Measurements from ENCODE around the gene HK1.
"Not testable (repeated sequence)": the region's sequence is repeated elsewhere in the genome, so short reads cannot be mapped to it uniquely, and the experiment has no call there.

The HK1 gene

GRCh38 chr10:69259547-69260243 lies 18.6 kb upstream of the HK1 start:
- no peak for DNase-seq

- DNase-seq = no peak
Observed at GRCh38 chr10:69261184-69261583, 17.1 kb upstream of the HK1 start.

GRCh38 chr10:69262292-69262751 lies 16.0 kb upstream of the HK1 start:
- DNase-seq = no peak

- no peak for DNase-seq
Observed at GRCh38 chr10:69265521-69265920, 12.8 kb upstream of the HK1 start.

- DNase-seq = no peak
Observed at GRCh38 chr10:69268761-69269416, 9.4 kb upstream of the HK1 start.

- no peak for DNase-seq
Observed at GRCh38 chr10:69269761-69270160, 8.5 kb upstream of the HK1 start.

- no peak for DNase-seq
Observed at GRCh38 chr10:69270990-69271389, 7.3 kb upstream of the HK1 start.

- DNase-seq = no peak
Observed at GRCh38 chr10:69272624-69273023, 5.7 kb upstream of the HK1 start.

GRCh38 chr10:69275444-69275843 lies 2.9 kb upstream of the HK1 start:
- no peak for DNase-seq

- DNase-seq = no peak
Observed at GRCh38 chr10:69276503-69276902, 1.8 kb upstream of the HK1 start.

DNA sequence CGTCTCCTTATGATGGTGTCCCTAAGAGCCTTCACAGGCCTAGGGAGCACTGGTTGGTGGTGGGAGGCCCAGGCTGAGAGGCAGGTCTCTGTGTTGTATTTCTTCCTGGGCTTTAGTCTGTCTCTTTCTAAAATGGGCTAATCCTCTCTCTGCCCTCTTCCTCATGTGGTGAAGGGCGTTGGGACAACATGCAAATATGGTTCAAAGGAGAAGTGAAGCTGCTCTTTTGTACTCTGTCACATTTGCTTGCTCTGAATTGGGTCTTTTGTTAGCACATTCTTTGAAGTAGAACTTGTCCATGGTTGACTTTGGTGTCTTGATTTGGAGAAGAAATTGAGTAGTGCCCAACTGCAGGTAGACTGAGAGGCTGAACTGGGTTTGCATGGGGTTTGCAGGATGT lies 814 bp downstream of the HK1 start:
- DNase-seq = no peak

GRCh38 chr10:69281507-69282413 lies 3.5 kb downstream of the HK1 start:
- no peak for DNase-seq

- DNase-seq = not testable (repeated sequence)
Observed at GRCh38 chr10:69284402-69284801, 6.1 kb downstream of the HK1 start.

GRCh38 chr10:69285699-69286098 lies 7.4 kb downstream of the HK1 start:
- DNase-seq = no peak

- no peak for DNase-seq
Observed at GRCh38 chr10:69287181-69287580, 8.9 kb downstream of the HK1 start.

DNA sequence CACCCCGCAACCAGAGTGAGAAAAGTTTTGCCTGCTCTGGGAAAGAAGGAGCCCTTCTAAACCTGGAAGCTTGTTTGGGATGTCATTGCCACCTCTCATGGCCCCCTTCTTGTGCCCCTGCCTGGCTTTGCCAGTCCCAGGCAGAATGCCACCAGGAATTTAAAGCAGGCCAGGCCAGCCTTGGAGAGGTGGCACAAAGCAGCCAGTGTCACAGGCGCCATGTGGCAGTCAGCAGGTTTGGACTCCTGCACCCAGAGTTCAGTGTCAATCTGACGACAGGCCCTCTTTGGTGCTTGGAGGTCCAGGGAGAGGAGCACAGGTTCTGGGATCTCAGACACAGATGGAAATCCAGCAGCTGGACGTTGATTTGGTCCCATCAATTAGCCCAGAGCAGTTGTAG lies 12.7 kb downstream of the HK1 start:
- DNase-seq = no peak

GRCh38 chr10:69292459-69292858 lies 14.2 kb downstream of the HK1 start:
- DNase-seq = no peak

- no peak for DNase-seq
Observed at GRCh38 chr10:69295027-69295636, 16.8 kb downstream of the HK1 start.

- no peak for DNase-seq
Observed at GRCh38 chr10:69303632-69304051, 25.3 kb downstream of the HK1 start.

DNA sequence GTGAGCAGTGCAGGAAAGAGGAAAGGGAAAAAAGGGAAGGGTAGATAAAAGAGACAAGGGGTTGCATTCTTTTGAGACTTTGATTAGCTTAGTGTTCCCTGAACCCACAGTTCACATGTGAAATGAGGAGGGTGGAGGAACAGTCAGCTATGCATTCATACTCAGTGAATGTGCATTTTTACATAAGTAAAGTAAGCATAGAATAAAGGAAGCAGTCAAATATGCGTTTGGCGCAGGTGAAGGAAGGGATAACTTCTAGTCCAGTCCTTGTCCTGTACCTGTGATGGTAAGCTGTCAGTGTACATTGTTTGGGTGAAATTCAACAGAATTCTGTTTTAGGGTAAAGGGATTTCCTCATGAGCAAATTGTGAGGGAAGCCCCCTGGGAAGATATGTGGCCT lies 28.1 kb downstream of the HK1 start:
- no peak for DNase-seq

GRCh38 chr10:69307434-69307833 lies 29.1 kb downstream of the HK1 start:
- no peak for DNase-seq

DNA sequence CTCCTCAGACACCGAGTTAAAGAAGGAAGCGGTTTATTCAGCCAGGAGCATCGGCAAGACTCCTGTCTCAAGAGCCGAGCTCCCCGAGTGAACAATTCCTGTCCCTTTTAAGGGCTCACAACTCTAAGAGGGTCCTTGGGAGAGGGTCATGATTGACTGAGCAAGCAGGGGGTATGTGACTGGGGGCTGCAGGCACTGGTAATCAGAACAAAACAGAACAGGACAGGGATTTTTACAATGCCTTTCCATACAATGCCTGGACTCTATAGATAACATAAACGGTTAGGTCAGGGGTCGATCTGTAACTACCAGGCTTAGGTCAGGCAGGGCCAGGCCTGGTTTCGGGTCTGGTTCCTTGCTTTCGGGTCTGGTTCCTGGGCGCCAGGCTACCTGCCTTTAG lies 30.0 kb downstream of the HK1 start:
- not testable (repeated sequence) for DNase-seq

- no peak for DNase-seq
Observed at GRCh38 chr10:69311309-69311708, 33.0 kb downstream of the HK1 start.

All from RPMI8226 (cell line).